ENCODE data around the gene COL9A1. TPM values are rescaled to one million over a fixed set of nuclear protein-coding genes. Genes with fewer than 3 reads are reported as not detected.

Gene COL9A1
- total RNA-seq, 1 donor, result not detected

GRCh38 chr6:70180901-70181599 is 121.8 kb downstream of the COL9A1 start:
- Histone ChIP-seq H3K4me1 (ENCODE audit: insufficient read depth, low read length) (no peaks in the 10 kb centered on the region), H3K4me3 (ENCODE audit: low read length) (no peak overlapping the region), H3K9me3 (ENCODE audit: low read depth, low read length) (no peaks in the 10 kb centered on the region), H3K27me3 (ENCODE audit: insufficient read depth, low read length) (no peaks in the 10 kb centered on the region)

GRCh38 chr6:70180183-70180900 is 122.5 kb downstream of the COL9A1 start:
- Histone ChIP-seq H3K4me3 (ENCODE audit: low read length) (no peak overlapping the region), H3K27me3 (ENCODE audit: insufficient read depth, low read length) (no peaks in the 10 kb centered on the region), H3K4me1 (ENCODE audit: insufficient read depth, low read length) (no peaks in the 10 kb centered on the region), H3K9me3 (ENCODE audit: low read depth, low read length) (no peaks in the 10 kb centered on the region)

- H3K4me1 ChIP-seq (ENCODE audit: insufficient read depth, low read length), result no peaks in the 10 kb centered on the region
- H3K27me3 ChIP-seq (ENCODE audit: insufficient read depth, low read length), result no peaks in the 10 kb centered on the region
- H3K4me3 ChIP-seq (ENCODE audit: low read length), result no peak overlapping the region
- H3K9me3 ChIP-seq (ENCODE audit: low read depth, low read length), result no peaks in the 10 kb centered on the region
Measured at GRCh38 chr6:70176842-70177550, 125.9 kb downstream of the COL9A1 start.

DNA sequence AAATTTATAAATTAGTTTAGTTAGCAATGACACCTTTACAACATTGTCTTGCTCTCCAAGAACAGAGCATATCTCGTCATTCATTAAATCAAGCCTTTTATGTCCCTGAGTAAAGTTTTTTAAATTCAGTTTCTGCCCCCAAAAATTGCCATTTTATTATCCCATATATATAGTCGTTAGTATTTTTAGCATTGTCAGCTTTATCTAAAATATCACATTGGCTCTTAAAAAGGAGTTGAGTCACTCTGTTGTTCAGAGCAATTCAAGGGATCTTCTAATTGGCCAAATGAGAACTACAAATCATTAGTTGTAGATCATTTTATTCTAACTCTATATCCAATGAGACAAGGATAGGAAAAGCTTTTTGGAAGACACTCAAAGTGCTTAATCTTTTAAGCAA is 127.1 kb downstream of the COL9A1 start:
- Histone ChIP-seq H3K4me3 (ENCODE audit: low read length) (no peak overlapping the region), H3K4me1 (ENCODE audit: insufficient read depth, low read length) (no peaks in the 10 kb centered on the region), H3K27me3 (ENCODE audit: insufficient read depth, low read length) (no peaks in the 10 kb centered on the region), H3K9me3 (ENCODE audit: low read depth, low read length) (no peaks in the 10 kb centered on the region)

DNA sequence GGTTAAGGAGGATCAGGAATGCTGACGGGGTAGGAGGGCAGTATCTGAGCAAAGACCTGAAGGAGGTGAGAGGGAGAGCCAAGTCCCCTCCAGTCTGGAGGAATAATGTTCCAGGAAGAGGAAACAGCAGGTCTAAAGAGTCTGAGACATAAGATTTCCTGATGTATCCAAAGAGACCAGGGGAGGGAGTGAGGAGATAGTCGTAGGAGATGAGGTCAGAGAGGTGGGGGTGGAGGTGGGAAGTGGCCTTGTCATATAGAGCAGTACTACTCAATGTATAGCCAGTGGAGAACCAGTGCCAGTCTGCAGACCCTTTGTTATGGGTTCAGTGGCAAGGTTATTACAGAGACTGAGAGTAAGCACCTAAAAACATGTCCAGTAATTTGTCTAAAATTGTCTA is 130.6 kb downstream of the COL9A1 start:
- H3K27me3 ChIP-seq (ENCODE audit: insufficient read depth, low read length), result no peaks in the 10 kb centered on the region
- no peaks in the 10 kb centered on the region for H3K9me3 ChIP-seq (ENCODE audit: low read depth, low read length)
- no peaks in the 10 kb centered on the region for H3K4me1 ChIP-seq (ENCODE audit: insufficient read depth, low read length)
- no peak overlapping the region for H3K4me3 ChIP-seq (ENCODE audit: low read length)

DNA sequence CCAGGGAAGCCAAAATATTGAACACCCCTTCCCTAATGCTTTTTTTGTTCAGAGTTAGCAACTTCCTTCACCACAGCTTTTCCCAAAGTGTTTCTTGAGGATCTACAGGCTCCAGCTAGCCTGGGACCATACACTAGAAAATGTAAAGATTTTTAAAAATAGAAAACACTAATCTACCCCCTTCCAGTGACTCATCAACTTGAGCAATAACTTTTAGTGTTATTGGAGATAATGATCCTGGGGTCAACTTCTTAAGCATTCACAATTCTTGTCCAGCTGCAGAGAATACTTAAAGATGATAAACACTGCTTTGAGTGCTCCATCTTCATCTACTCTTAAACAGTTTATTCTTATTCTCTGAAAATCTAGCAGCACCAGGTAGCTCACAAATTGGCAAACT is 131.6 kb downstream of the COL9A1 start:
- Histone ChIP-seq H3K4me3 (ENCODE audit: low read length) (no peak overlapping the region), H3K4me1 (ENCODE audit: insufficient read depth, low read length) (no peaks in the 10 kb centered on the region), H3K27me3 (ENCODE audit: insufficient read depth, low read length) (no peaks in the 10 kb centered on the region), H3K9me3 (ENCODE audit: low read depth, low read length) (no peaks in the 10 kb centered on the region)

GRCh38 chr6:70168681-70169377 is 134.1 kb downstream of the COL9A1 start:
- H3K4me3 ChIP-seq (ENCODE audit: low read length), result no peak overlapping the region
- no peaks in the 10 kb centered on the region for H3K27me3 ChIP-seq (ENCODE audit: insufficient read depth, low read length)
- no peaks in the 10 kb centered on the region for H3K9me3 ChIP-seq (ENCODE audit: low read depth, low read length)
- no peaks in the 10 kb centered on the region for H3K4me1 ChIP-seq (ENCODE audit: insufficient read depth, low read length)

Other genes with a start within 250 kb of the COL9A1 start
- 15.5 TPM for gene FAM135A, start 110.4 kb upstream of the COL9A1 start, total RNA-seq